Immature natural killer cell (primary cell): Measurements from ENCODE around the gene HPX. TPM values are rescaled to one million over a fixed set of nuclear protein-coding genes. Genes with fewer than 3 reads are reported as not detected.

Experiments used
- DNase-seq, 3 donors: peaks; one replicate each; pipeline ENCODE4 v3.0.0; 2022; ENCODE audit warnings: mixed read lengths in 1 of 3
- H3K27ac Mint-ChIP-seq, 6 donors: one replicate each; pipeline ENCODE4 v1.8.0; 2020; ENCODE audit warnings: mixed read lengths in 6 of 6, mild to moderate bottlenecking in 5 of 6, inconsistent platforms in 4 of 6, moderate library complexity in 3 of 6
- H3K27me3 Mint-ChIP-seq, 3 donors: one replicate each; pipeline ENCODE4 v1.8.0; 2020 to 2021; ENCODE audit warnings: low read depth in 3 of 3, mild to moderate bottlenecking in 3 of 3, mixed read lengths in 3 of 3, moderate library complexity in 3 of 3, inconsistent platforms in 1 of 3
- H3K36me3 Mint-ChIP-seq, 3 donors: one replicate each; pipeline ENCODE4 v1.8.0; 2020; ENCODE audit warnings: mixed read lengths in 3 of 3, inconsistent platforms in 2 of 3, mild to moderate bottlenecking in 2 of 3
- H3K4me1 Mint-ChIP-seq, 2 donors: one replicate each; pipeline ENCODE4 v1.8.0; 2020; ENCODE audit warnings: inconsistent platforms in 2 of 2, mild to moderate bottlenecking in 2 of 2, mixed read lengths in 2 of 2, moderate library complexity in 1 of 2
- H3K4me3 Mint-ChIP-seq, 5 donors: one replicate each; pipeline ENCODE4 v1.8.0; 2020; ENCODE audit warnings: mild to moderate bottlenecking in 5 of 5, mixed read lengths in 5 of 5, inconsistent platforms in 3 of 5, moderate library complexity in 3 of 5
- H3K9me3 Mint-ChIP-seq, 6 donors: one replicate each; pipeline ENCODE4 v1.8.0; 2020; ENCODE audit warnings: mild to moderate bottlenecking in 6 of 6, mixed read lengths in 6 of 6, inconsistent platforms in 4 of 6, moderate library complexity in 3 of 6
- polyA plus RNA-seq, 3 donors: library from polyadenylated mRNA; unstranded; fragments of 300-500 nt; fragmentation: Illumina TruSeq; gene quantifications; one replicate each; pipeline ENCODE4 v1.2.3, GENCODE V29; 2021

Gene HPX, protein sequence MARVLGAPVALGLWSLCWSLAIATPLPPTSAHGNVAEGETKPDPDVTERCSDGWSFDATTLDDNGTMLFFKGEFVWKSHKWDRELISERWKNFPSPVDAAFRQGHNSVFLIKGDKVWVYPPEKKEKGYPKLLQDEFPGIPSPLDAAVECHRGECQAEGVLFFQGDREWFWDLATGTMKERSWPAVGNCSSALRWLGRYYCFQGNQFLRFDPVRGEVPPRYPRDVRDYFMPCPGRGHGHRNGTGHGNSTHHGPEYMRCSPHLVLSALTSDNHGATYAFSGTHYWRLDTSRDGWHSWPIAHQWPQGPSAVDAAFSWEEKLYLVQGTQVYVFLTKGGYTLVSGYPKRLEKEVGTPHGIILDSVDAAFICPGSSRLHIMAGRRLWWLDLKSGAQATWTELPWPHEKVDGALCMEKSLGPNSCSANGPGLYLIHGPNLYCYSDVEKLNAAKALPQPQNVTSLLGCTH
- not detected for polyA plus RNA-seq

DNA sequence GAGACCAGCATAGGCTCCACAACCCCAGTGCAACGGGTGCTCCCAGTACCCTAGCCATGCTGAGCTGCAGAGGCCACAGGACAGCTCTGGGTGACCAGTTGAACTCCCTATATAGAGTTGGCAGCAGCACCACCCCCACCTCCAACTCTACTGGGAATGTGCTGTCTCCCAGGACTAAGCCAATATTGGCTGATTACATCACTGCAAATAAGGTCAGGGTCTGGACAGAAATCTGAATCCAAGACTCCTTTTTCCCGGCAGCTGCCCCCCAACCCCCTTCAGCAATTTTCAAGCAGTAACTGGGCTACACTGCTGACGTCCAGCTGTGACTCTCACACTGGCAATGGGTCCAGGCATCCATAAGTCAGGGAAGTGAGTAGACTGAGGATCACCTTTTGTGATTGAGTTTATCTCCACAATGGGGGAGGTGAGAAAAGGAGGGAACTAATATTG is at the start of gene HPX:
HPX (minus strand) TSS at position 82 of the 453 bp plus-strand sequence; CDS start at position 58, 24 bp downstream.
- Mint-ChIP-seq H3K9me3 (no peaks in the 10 kb centered on the region), H3K27ac (peak within 1 kb of the TSS in 1 of 6 donors; percentile 20), H3K27me3 (no peaks in the 10 kb centered on the region)

DNA sequence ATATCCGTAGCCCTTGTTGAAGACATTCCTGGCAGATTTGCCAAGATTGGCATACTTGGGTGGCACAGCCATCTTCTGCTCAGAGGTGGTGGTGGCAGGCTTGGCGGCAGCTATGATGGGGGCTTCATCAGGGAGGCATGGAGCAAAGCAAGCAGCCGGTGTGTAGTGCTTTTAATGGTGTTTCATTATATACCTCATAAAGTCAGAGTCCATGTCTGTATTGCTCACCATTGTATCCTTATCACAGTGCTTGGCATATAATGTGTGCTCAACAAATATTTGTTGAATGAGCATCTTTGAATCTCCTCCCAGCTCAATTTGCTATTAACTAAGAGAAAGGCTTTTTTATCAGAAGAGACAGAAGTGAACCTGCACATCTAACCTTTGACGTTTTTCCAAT is 48.5 kb upstream of the HPX start:
- peaks cover 6 to 17% of the 10 kb centered on the region in 2 donors for H3K4me1 Mint-ChIP-seq
- H3K36me3 Mint-ChIP-seq = peaks cover 5 to 19% (median 6%) of the 10 kb centered on the region in 3 donors
- DNase-seq = no peak
- peak overlapping the region in 1 of 6 donors; percentile 5 for H3K27ac Mint-ChIP-seq
- no peak overlapping the region for H3K4me3 Mint-ChIP-seq
- H3K27me3 Mint-ChIP-seq = no peaks in the 10 kb centered on the region
- no peaks in the 10 kb centered on the region for H3K9me3 Mint-ChIP-seq

More for the DNA sequence above, at the start of gene HPX:
- no peak for DNase-seq
- no peak within 1 kb of the TSS for H3K4me3 Mint-ChIP-seq
- no peaks in the 10 kb centered on the region for H3K4me1 Mint-ChIP-seq
- peaks cover 0 to under 1% (median 0%) of the 10 kb centered on the region in 3 donors for H3K36me3 Mint-ChIP-seq

- H3K27ac Mint-ChIP-seq = peak overlapping the region in 2 of 6 donors; percentile 5 to 33
- peaks cover 6 to 17% of the 10 kb centered on the region in 2 donors for H3K4me1 Mint-ChIP-seq
- DNase-seq = no peak
- H3K36me3 Mint-ChIP-seq = peaks cover 5 to 19% (median 6%) of the 10 kb centered on the region in 3 donors
- no peak overlapping the region for H3K4me3 Mint-ChIP-seq
- H3K27me3 Mint-ChIP-seq = no peaks in the 10 kb centered on the region
- no peaks in the 10 kb centered on the region for H3K9me3 Mint-ChIP-seq
These were observed 48.0 kb upstream of the HPX start for GRCh38 chr11:6488821-6489220.

DNA sequence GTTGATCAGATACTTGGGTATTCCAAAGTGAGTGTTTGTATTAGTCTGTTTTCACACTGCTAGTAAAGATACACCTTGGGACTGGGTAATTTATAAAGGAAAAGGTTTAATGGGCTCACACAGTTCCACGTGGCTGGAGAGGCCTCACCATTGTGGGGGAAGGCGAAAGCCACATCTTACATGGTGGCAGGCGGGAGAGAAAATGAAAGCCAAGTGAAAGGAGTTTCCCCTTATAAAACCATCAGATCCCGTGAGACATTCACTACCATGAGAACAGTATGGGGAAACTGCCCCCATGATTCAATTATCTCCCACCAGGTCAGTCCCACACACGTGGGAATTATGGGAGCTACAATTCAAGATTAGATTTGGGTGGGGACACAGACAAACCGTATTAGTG is 47.6 kb upstream of the HPX start:
- Mint-ChIP-seq H3K27ac (peak overlapping the region in 2 of 6 donors; percentile 33 to 67), H3K4me1 (peaks cover 10 to 21% of the 10 kb centered on the region in 2 donors), H3K36me3 (peaks cover 4 to 22% (median 5%) of the 10 kb centered on the region in 3 donors), H3K9me3 (no peaks in the 10 kb centered on the region), H3K27me3 (peaks cover 0 to 3% (median 0%) of the 10 kb centered on the region in 3 donors), H3K4me3 (no peak overlapping the region)
- DNase-seq = no peak

DNA sequence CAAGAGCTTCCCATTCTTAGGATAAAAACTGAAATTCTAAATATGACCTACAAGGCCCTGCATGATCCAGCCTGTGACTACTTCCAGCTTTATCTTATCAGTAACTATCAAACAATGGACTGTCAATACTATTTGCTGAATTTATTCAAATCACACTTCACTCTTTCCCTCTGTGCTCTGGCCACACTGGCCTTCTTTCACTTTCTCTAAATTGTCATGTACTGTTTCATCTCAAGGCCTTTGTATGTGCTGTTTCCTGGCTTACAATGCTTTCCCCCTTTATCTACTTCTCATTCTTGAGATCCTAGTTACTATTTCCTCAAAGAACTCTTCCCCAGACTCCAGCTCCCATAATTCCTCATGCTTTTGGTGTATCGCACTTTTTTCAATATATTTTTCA is 46.2 kb upstream of the HPX start:
- no peaks in the 10 kb centered on the region for H3K9me3 Mint-ChIP-seq
- H3K4me3 Mint-ChIP-seq = no peak overlapping the region
- no peak for DNase-seq
- H3K27me3 Mint-ChIP-seq = peaks cover 0 to 8% (median 0%) of the 10 kb centered on the region in 3 donors
- H3K27ac Mint-ChIP-seq = no peak overlapping the region
- H3K4me1 Mint-ChIP-seq = peaks cover 23 to 24% of the 10 kb centered on the region in 2 donors
- peaks cover 0 to 22% (median 11%) of the 10 kb centered on the region in 3 donors for H3K36me3 Mint-ChIP-seq

DNA sequence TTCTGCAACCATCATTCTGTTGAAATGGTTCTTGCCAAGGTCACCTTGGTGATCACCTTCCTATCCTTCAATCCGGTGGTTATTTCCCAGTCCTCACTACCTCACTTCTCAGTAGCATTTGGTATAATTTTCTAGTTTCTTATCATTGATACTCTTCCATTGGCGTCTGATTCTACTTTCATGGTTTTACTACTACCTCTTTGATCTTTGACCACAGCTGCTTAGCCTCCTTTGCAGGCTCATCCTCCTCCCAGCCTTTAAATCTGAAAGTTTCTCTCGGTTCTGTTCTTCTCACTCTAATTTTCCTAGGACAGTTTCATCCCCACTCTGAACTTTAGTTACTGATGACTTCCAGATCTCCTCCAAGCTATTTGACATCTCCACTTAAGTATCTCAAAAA is 45.5 kb upstream of the HPX start:
- Mint-ChIP-seq H3K4me1 (peaks cover 22 to 30% of the 10 kb centered on the region in 2 donors), H3K4me3 (no peak overlapping the region), H3K36me3 (peaks cover 0 to 17% (median 11%) of the 10 kb centered on the region in 3 donors), H3K27me3 (peaks cover 0 to 12% (median 0%) of the 10 kb centered on the region in 3 donors), H3K9me3 (no peaks in the 10 kb centered on the region), H3K27ac (no peak overlapping the region)
- no peak for DNase-seq

DNA sequence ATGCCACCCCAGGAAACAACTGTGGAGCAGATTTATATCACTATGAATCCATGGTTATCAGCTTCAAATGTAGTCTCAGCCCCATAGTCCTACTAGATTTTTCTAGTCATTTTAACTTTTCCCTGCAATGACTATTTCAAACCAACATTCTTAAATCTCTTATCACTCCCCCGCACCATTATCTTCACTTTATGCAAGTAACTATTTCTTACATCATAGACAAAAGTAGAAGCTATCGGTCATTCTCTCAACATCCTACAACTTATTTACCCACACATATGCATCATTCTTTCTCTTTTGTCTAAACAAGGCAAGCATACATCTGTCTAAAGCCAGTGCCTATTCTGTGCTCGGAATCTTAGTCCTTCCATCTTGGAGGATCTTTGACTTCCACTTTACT is 44.9 kb upstream of the HPX start:
- no peaks in the 10 kb centered on the region for H3K9me3 Mint-ChIP-seq
- H3K36me3 Mint-ChIP-seq = peaks cover 0 to 17% (median 11%) of the 10 kb centered on the region in 3 donors
- DNase-seq = no peak
- H3K27me3 Mint-ChIP-seq = peaks cover 0 to 12% (median 0%) of the 10 kb centered on the region in 3 donors
- H3K27ac Mint-ChIP-seq = no peak overlapping the region
- H3K4me3 Mint-ChIP-seq = no peak overlapping the region
- H3K4me1 Mint-ChIP-seq = peaks cover 28 to 36% of the 10 kb centered on the region in 2 donors

- Mint-ChIP-seq H3K9me3 (no peaks in the 10 kb centered on the region), H3K4me1 (peaks cover 45% of the 10 kb centered on the region in 2 donors), H3K36me3 (peaks cover 0 to 20% (median 11%) of the 10 kb centered on the region in 3 donors), H3K4me3 (peak overlapping the region; percentile 15 to 99 (median 97)), H3K27me3 (peaks cover 0 to 15% (median 0%) of the 10 kb centered on the region in 3 donors), H3K27ac (peak overlapping the region; percentile 97 to 100 (median 98))
- DNase-seq = no peak
These were observed 42.2 kb upstream of the HPX start for GRCh38 chr11:6483015-6483414.

DNA sequence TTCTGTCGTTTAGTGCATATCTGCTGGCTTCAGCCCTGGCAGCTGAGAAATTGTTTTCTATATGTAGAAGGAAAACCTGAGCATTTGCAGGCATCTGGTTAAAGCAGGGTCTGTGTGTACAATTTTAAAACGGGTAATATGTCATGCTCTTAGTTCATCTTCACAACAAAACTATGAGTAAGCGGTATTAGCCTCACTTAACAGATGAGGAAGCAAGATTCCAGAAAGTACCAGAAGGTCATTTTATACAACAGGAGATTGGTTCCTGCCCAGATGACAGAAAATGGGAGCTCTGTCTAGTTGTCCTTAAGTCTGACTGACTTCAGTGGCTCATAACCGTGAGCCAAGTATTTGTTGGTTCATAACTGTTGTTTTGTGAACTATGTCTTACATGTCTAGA is 41.7 kb upstream of the HPX start:
- H3K36me3 Mint-ChIP-seq = peaks cover 0 to 25% (median 11%) of the 10 kb centered on the region in 3 donors
- H3K27ac Mint-ChIP-seq = peak overlapping the region; percentile 97 to 100 (median 98)
- H3K4me3 Mint-ChIP-seq = peak overlapping the region; percentile 42 to 99 (median 97)
- no peak for DNase-seq
- H3K27me3 Mint-ChIP-seq = peaks cover 0 to 15% (median 0%) of the 10 kb centered on the region in 3 donors
- peaks cover 45% of the 10 kb centered on the region in 2 donors for H3K4me1 Mint-ChIP-seq
- H3K9me3 Mint-ChIP-seq = no peaks in the 10 kb centered on the region

- Mint-ChIP-seq H3K36me3 (peaks cover 0 to 29% (median 11%) of the 10 kb centered on the region in 3 donors), H3K4me1 (peaks cover 45% of the 10 kb centered on the region in 2 donors), H3K4me3 (peak overlapping the region; percentile 91 to 99 (median 97)), H3K27me3 (peaks cover 0 to 15% (median 0%) of the 10 kb centered on the region in 3 donors), H3K27ac (peak overlapping the region; percentile 97 to 100 (median 98)), H3K9me3 (no peaks in the 10 kb centered on the region)
- DNase-seq = no peak
These were observed 41.1 kb upstream of the HPX start for GRCh38 chr11:6481924-6482275.

- H3K4me1 Mint-ChIP-seq = peaks cover 45% of the 10 kb centered on the region in 2 donors
- peak within 1 kb of the TSS; percentile 97 to 100 (median 98) for H3K27ac Mint-ChIP-seq
- DNase-seq = peak; percentile 94 to 96 (median 95)
These were observed 40.5 kb upstream of the HPX start, which contains the start of the genes ARFIP2 and TIMM10B for GRCh38 chr11:6481012-6481923. TSS of gene ARFIP2 (minus strand) at chr11:6481331. CDS start at chr11:6480421, 910 bp downstream. TSS of gene TIMM10B (plus strand) at chr11:6481501. CDS start at chr11:6481517, 16 bp downstream.

GRCh38 chr11:6480299-6480914 is 39.6 kb upstream of the HPX start:
- no peak for DNase-seq
- Mint-ChIP-seq H3K4me1 (peaks cover 45% of the 10 kb centered on the region in 2 donors), H3K27ac (peak overlapping the region; percentile 97 to 100 (median 98)), H3K27me3 (peaks cover 0 to 15% (median 0%) of the 10 kb centered on the region in 3 donors), H3K9me3 (no peaks in the 10 kb centered on the region), H3K36me3 (peaks cover 0 to 29% (median 11%) of the 10 kb centered on the region in 3 donors), H3K4me3 (peak overlapping the region; percentile 91 to 99 (median 97))

More at GRCh38 chr11:6481012-6481923, 40.5 kb upstream of the HPX start, which contains the start of the genes ARFIP2 and TIMM10B:
- peak within 1 kb of the TSS; percentile 91 to 99 (median 97) for H3K4me3 Mint-ChIP-seq
- H3K36me3 Mint-ChIP-seq = peaks cover 0 to 29% (median 11%) of the 10 kb centered on the region in 3 donors
- no peaks in the 10 kb centered on the region for H3K9me3 Mint-ChIP-seq
- peaks cover 0 to 15% (median 0%) of the 10 kb centered on the region in 3 donors for H3K27me3 Mint-ChIP-seq
